Mammary epithelial cell (primary cell): Measurements from ENCODE around the gene USP24.
"Not testable (repeated sequence)": the region's sequence is repeated elsewhere in the genome, so short reads cannot be mapped to it uniquely, and the experiment has no call there.

Source experiments
- EZH2 ChIP-seq: IDR thresholded peaks from 2 replicates; pipeline ENCODE4 v1.6.1; 2012; ENCODE audit warnings: low read length, inconsistent platforms, borderline replicate concordance
- TF ChIP-seq, protein P1 (sequence below), 2 donors: IDR thresholded peaks in 1 of 2; conservative IDR thresholded peaks in 1 of 2; 2 replicates each; pipeline ENCODE4 v1.5.1; 2011 to 2012; ENCODE audit warnings: inconsistent platforms in 2 of 2, low read length in 2 of 2, mild to moderate bottlenecking in 2 of 2, control low read depth in 1 of 2, low read depth in 1 of 2; ENCODE audit not compliant: insufficient read depth in 1 of 2; ENCODE audit errors: extremely low read depth in 1 of 2

DNA sequence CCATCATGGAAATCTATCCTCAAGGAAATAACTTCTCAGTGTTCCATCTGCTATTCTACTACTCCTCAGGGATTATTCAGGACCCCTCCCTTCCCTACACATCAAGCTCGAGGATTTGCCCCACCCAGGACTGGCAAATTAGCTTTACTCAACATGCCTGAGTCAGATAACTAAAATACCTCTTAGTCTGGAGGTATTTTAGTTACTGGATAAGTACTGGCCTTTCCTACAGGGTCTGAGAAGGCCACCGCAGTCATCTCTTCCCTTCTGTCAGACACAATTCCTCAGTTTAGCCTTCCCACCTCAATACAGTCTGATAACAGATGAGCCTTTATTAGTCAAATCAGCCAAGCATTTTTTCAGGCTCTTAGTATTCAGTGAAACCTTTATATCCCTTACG is 188.5 kb downstream of the USP24 start:
- TF ChIP-seq, protein P1, sequence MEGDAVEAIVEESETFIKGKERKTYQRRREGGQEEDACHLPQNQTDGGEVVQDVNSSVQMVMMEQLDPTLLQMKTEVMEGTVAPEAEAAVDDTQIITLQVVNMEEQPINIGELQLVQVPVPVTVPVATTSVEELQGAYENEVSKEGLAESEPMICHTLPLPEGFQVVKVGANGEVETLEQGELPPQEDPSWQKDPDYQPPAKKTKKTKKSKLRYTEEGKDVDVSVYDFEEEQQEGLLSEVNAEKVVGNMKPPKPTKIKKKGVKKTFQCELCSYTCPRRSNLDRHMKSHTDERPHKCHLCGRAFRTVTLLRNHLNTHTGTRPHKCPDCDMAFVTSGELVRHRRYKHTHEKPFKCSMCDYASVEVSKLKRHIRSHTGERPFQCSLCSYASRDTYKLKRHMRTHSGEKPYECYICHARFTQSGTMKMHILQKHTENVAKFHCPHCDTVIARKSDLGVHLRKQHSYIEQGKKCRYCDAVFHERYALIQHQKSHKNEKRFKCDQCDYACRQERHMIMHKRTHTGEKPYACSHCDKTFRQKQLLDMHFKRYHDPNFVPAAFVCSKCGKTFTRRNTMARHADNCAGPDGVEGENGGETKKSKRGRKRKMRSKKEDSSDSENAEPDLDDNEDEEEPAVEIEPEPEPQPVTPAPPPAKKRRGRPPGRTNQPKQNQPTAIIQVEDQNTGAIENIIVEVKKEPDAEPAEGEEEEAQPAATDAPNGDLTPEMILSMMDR (conservative IDR thresholded peaks at IDR 0.05 in 1 of 2, IDR thresholded peaks at IDR 0.05 in 1 of 2; ENCODE audit: extremely low read depth in 1 of 2, insufficient read depth in 1 of 2, low read depth in 1 of 2, low read length in 2 of 2) = not testable (repeated sequence)
- not testable (repeated sequence) for TF ChIP-seq EZH2
